GM12878 (cell line): ENCODE data around the gene RPS15A.

Experiments
- BMI1 ChIP-seq: fragments of 450-650 bp; IDR thresholded peaks from 2 replicates; pipeline ENCODE4 v1.6.1; 2016; ENCODE audit warnings: mild to moderate bottlenecking, moderate library complexity, borderline replicate concordance
- CHD2 ChIP-seq: IDR thresholded peaks from 2 replicates; pipeline ENCODE4 v1.6.1; 2011; ENCODE audit warnings: low read depth, low read length, improper control_type of control experiment, borderline replicate concordance
- CREB1 ChIP-seq: IDR thresholded peaks from 2 replicates; pipeline ENCODE4 v1.6.1; 2012; ENCODE audit warnings: low read depth, mild to moderate bottlenecking, inconsistent platforms
- EZH2 ChIP-seq: IDR thresholded peaks from 2 replicates; pipeline ENCODE4 v1.6.1; 2012; ENCODE audit warnings: low read depth, mild to moderate bottlenecking, control low read depth, inconsistent platforms, low read length, borderline replicate concordance; ENCODE audit not compliant: control insufficient read depth
- HDAC6 ChIP-seq: fragments of 200-600 bp; sonication (generic); IDR thresholded peaks from one replicate; pipeline ENCODE4 v1.8.0; 2017; ENCODE audit warnings: antibody characterized with exemption; ENCODE audit not compliant: unreplicated experiment
- HDGF ChIP-seq: fragments of 450-650 bp; IDR thresholded peaks from 2 replicates; pipeline ENCODE4 v1.6.1; 2016; ENCODE audit warnings: antibody characterized with exemption
- POLR2A ChIP-seq: IDR thresholded peaks from 2 replicates; pipeline ENCODE4 v1.6.1; 2011; ENCODE audit warnings: low read depth, mild to moderate bottlenecking, low read length
- RCOR1 ChIP-seq: conservative IDR thresholded peaks from 2 replicates; pipeline ENCODE4 v1.6.1; 2012; ENCODE audit warnings: low read depth, low read length, improper control_type of control experiment
- SIX5 ChIP-seq: IDR thresholded peaks from 2 replicates; pipeline ENCODE4 v1.6.1; 2011; ENCODE audit warnings: mild to moderate bottlenecking, low read depth, low read length, moderate library complexity; ENCODE audit not compliant: severe bottlenecking
- SUPT20H ChIP-seq: IDR thresholded peaks from 2 replicates; pipeline ENCODE4 v1.6.1; 2011; ENCODE audit warnings: low read depth, mild to moderate bottlenecking, low read length, moderate library complexity, borderline replicate concordance; ENCODE audit not compliant: control insufficient read depth
- TAF1 ChIP-seq: IDR thresholded peaks from 2 replicates; pipeline ENCODE4 v1.6.1; 2011; ENCODE audit warnings: mild to moderate bottlenecking, low read depth, low read length, borderline replicate concordance
- TARDBP ChIP-seq: IDR thresholded peaks from 2 replicates; pipeline ENCODE4 v1.6.1; 2016; ENCODE audit warnings: borderline replicate concordance
- TF ChIP-seq, protein P1 (sequence below), 3 experiments: IDR thresholded peaks in 2 of 3; conservative IDR thresholded peaks in 1 of 3; 2 replicates each; pipeline ENCODE4 v1.5.1; 2011; ENCODE audit warnings: low read depth in 3 of 3, low read length in 3 of 3, mild to moderate bottlenecking in 3 of 3, control low read depth in 2 of 3, moderate library complexity in 2 of 3, inconsistent platforms in 1 of 3, mixed read lengths in 1 of 3; ENCODE audit not compliant: control insufficient read depth in 2 of 3, insufficient read depth in 1 of 3; ENCODE audit errors: extremely low read depth in 1 of 3
- TF ChIP-seq, protein P2 (sequence below): fragments of 450-650 bp; IDR thresholded peaks from 2 replicates; pipeline ENCODE4 v1.6.1; 2017; ENCODE audit warnings: antibody characterized with exemption, mild to moderate bottlenecking, moderate library complexity

DNA sequence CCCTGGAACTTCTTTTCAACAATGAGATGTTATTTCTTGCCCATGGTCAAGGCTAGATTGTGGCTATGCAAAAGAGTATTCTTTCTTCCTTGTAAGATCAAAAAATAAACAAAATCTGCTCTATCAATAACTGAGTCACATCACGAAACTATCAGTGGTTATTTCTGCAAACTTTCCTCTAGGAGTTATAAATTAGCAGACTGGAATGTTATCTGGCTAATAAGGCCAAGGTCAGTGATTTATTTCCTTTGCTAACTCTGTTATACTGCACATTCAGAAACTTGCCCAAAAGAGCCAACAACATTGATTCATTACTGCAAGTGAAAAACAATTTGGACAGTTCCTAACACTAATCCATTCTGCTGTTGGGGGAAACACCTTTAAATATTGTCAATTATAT lies 6.2 kb upstream of the RPS15A start:
- TF ChIP-seq, protein P1, sequence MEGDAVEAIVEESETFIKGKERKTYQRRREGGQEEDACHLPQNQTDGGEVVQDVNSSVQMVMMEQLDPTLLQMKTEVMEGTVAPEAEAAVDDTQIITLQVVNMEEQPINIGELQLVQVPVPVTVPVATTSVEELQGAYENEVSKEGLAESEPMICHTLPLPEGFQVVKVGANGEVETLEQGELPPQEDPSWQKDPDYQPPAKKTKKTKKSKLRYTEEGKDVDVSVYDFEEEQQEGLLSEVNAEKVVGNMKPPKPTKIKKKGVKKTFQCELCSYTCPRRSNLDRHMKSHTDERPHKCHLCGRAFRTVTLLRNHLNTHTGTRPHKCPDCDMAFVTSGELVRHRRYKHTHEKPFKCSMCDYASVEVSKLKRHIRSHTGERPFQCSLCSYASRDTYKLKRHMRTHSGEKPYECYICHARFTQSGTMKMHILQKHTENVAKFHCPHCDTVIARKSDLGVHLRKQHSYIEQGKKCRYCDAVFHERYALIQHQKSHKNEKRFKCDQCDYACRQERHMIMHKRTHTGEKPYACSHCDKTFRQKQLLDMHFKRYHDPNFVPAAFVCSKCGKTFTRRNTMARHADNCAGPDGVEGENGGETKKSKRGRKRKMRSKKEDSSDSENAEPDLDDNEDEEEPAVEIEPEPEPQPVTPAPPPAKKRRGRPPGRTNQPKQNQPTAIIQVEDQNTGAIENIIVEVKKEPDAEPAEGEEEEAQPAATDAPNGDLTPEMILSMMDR (IDR thresholded peaks at IDR 0.05 in 2 of 3, conservative IDR thresholded peaks at IDR 0.05 in 1 of 3; ENCODE audit: control insufficient read depth in 2 of 3, extremely low read depth in 1 of 3, insufficient read depth in 1 of 3, low read depth in 3 of 3, low read length in 3 of 3) = no peak
- TF ChIP-seq TARDBP (no peak), TAF1 (no peak), SUPT20H (no peak), EZH2 (no peak), POLR2A (no peak), SIX5 (no peak), CREB1 (no peak), HDAC6 (no peak), RCOR1 (no peak), HDGF (no peak), CHD2 (no peak), BMI1 (no peak)
- TF ChIP-seq, protein P2, sequence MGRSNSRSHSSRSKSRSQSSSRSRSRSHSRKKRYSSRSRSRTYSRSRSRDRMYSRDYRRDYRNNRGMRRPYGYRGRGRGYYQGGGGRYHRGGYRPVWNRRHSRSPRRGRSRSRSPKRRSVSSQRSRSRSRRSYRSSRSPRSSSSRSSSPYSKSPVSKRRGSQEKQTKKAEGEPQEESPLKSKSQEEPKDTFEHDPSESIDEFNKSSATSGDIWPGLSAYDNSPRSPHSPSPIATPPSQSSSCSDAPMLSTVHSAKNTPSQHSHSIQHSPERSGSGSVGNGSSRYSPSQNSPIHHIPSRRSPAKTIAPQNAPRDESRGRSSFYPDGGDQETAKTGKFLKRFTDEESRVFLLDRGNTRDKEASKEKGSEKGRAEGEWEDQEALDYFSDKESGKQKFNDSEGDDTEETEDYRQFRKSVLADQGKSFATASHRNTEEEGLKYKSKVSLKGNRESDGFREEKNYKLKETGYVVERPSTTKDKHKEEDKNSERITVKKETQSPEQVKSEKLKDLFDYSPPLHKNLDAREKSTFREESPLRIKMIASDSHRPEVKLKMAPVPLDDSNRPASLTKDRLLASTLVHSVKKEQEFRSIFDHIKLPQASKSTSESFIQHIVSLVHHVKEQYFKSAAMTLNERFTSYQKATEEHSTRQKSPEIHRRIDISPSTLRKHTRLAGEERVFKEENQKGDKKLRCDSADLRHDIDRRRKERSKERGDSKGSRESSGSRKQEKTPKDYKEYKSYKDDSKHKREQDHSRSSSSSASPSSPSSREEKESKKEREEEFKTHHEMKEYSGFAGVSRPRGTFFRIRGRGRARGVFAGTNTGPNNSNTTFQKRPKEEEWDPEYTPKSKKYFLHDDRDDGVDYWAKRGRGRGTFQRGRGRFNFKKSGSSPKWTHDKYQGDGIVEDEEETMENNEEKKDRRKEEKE = no peak
